NCI-H524 treated with DMSO at 0.1 percent for 48 hours (cell line): Measurements from ENCODE around the gene CRIM1.
A peak's percentile ranks its signal among the peaks of the same experiment; 100 is the strongest.

Experiments used
- DNase-seq: peaks from one replicate; lab custom pipeline; 2025; lab: John Stamatoyannopoulos, UW

Gene CRIM1

DNA sequence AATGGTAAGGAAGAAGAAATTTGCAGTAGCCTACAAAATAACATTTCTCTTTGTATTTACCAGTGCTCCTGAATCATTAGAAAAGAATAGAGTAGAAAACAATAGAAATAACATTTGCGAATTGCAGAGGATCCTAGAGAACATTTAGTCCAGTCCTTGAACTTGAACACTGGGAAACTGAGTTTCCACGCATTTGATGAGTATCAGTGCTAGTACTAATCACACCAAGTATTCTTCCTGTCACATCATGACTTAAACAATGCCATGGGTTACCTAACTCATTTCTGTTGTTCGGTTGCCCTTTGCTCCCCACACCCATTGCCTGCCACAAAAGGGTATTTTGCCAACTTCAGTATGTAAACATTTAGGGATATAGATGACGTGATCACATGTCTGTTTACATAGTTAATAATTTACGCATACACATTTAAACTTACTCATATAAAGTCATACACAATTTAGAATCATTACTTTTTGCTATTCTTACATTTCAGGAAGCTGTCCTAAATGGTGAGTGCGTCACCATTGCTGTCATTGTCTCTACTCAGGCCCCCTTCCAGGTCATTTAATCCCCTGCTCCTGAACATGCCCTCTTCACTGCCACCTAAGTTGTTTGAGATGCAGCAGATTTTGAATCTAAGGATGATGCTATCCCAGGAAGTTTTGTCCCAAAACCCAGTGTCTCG, 42.3 kb downstream of the CRIM1 start:
- no peak for DNase-seq

GRCh38 chr2:36399050-36399449, 43.5 kb downstream of the CRIM1 start:
- no peak for DNase-seq

- DNase-seq = no peak
Measured at GRCh38 chr2:36403675-36404230, 48.2 kb downstream of the CRIM1 start.

GRCh38 chr2:36404318-36404717, 48.7 kb downstream of the CRIM1 start:
- peak; percentile 24 for DNase-seq

- DNase-seq = no peak
Measured at GRCh38 chr2:36404754-36405153, 49.2 kb downstream of the CRIM1 start.

DNA sequence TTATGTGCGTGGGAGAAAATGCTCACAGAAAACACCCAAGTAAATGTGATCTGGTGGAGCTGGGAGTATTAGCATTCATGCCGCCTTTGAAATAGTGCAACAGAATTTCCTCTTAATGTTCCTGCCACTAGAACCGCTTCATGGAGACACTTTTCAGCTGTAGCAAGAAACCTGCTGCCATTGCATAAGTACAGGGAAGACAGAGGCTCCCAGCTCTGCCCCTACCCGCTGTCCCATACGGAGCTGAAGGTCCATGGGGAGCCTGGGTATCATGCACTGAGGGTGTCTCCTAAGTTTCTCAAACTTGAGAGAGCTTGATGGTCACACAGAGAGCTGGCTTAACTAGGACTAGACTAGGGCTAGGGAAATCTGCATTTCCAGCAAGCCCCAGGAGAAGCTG, 49.6 kb downstream of the CRIM1 start:
- DNase-seq = no peak

DNA sequence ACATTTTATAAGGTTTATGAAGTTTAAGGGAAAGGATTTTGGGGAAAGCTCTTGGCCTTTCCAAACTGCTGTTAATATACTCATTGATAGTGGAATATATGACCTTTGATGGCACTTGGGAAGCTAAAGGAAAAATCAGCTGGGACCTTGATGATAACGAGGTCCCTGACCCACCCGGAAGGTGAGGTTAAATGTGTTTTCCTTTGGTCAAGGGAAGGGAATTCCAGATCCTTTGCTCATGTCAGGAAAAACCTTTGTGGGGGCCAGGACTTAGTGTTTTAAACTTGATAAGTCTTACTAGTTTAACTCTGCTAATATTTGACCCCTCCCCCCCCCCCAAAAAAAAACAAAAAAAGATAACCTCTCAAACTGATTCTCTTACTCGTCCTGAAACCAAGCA, 50.7 kb downstream of the CRIM1 start:
- no peak for DNase-seq

- no peak for DNase-seq
Measured at GRCh38 chr2:36407413-36407812, 51.8 kb downstream of the CRIM1 start.

- no peak for DNase-seq
Measured at GRCh38 chr2:36408198-36408703, 52.7 kb downstream of the CRIM1 start.

DNA sequence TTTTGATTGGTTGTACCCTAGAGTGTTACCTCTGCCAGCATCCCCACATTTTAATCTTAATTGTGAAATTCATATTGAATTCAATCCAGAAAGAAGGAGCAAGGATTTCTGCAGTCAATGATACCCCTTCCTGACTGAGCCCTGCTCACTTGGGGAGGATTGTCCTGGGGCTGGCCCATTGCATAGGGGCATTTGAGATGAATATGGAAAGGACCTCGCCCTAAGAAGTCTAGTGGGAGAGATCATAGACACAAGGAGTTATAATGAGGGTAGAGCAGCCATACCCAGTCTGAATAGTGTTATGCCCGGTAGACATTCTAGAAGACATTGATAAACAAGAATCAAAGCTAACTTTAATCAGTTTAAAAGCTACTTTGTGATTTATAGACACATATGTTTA, 53.8 kb downstream of the CRIM1 start:
- DNase-seq = no peak

DNA sequence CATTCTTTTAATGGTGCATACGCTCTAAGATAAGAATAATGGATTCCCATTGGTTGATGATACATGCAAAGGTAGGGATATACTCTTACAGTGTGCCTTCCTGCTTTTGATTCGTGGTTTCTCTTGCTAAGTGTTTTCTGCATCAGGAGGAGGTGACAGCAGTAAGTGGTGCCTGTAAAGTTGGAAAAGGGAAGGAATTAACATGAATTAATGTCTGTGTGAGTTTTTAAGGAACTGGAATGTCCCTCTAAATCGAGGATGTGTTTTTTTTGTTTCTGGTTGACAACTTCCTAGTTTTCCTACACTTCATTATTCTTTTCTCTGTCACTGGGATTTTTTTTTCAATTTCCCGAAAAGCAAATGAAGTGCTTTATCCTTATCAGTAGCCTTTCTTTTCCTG, 54.4 kb downstream of the CRIM1 start:
- DNase-seq = no peak

DNA sequence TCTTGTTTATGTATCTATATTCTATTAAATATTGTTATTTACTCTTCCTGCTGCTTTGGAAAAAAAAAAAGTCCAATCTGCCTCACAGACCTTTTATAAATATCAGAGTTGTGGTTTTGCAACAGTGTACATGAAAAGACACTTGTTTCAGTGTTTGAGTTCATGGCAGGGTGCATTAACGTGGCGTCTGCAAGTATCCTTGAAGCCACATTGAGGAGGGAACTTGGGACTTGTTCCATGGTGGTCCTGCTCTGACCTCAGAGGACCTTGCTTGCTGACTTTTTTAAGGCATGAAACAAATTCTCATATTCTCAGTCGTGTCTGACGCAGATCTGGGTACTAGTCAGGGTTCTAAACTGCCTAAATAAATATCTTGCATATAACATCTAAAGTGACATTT, 55.1 kb downstream of the CRIM1 start:
- no peak for DNase-seq

GRCh38 chr2:36411962-36412444, 56.4 kb downstream of the CRIM1 start:
- DNase-seq = no peak

- no peak for DNase-seq
Measured at GRCh38 chr2:36413218-36413617, 57.6 kb downstream of the CRIM1 start.

GRCh38 chr2:36414307-36414706, 58.7 kb downstream of the CRIM1 start:
- DNase-seq = no peak

- no peak for DNase-seq
Measured at GRCh38 chr2:36415381-36416022, 59.9 kb downstream of the CRIM1 start.

DNA sequence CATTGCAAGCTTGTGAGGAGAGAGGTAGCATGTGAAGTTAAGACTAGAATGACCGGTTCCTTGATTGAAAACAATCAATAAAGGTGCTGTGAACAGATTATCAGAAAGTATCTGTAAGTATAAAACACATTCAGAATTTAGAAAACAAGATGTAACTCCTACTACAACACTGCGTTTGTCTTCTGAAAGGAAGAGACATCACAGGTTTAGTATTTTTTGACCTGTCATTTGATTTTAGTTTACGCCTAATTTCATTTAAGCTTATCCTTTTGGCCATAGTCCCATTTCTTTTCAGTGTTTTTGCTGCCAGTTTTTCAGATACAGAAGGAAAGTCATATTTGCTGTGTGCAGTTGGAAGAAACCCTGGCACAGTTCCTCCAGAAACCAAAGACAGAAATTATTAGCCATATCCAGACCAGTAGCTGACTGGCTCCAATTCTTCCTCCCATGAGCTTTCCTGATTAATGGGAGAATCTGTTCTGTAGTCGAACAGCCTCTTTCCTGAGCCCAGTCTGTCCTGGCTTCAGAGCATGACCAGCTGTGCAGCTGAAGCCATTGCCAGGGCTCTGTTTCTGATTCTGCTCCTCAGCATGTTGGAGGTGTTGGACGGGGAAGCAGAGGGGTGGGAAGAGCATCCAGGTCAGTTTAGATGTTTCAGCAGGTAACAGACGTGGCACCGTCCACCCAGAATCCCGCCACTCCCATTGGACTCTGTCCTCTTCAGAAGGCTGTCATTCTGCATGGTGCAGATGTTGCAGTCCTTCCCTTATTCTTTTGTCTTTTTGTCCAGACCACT, 61.0 kb downstream of the CRIM1 start:
- no peak for DNase-seq

DNA sequence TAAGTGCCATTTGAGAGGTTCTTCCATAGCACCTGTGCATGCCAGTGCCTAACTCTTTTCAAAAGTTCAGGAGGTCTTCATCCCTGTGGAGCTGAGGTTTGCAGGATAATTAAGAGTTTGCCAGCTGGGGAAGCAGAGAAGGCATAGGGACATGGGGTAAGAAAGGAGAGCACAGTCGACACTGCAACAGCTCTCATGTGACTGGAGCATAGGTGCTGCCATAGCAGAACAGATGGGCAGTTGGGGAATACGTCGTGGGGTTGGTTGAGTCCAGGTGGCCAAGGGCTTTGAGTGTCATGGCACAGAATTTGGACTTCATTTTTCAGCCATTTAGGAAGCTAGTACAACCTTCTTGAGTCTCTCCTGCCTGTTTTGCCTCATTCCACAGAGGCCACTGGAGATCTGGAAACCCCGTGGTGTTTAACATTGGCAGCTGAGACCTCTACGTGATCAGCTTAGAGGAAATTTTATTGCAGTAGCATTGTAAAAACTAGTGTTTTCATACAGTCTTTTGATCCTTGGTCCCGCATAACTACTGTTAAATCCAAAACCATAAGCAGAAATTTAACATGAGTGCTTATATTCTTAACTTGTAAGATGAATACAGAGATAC, 65.1 kb downstream of the CRIM1 start:
- peak; percentile 67 for DNase-seq

GRCh38 chr2:36421379-36421778, 65.8 kb downstream of the CRIM1 start:
- no peak for DNase-seq

- no peak for DNase-seq
Measured at GRCh38 chr2:36423172-36423571, 67.6 kb downstream of the CRIM1 start.

GRCh38 chr2:36423619-36424120, 68.1 kb downstream of the CRIM1 start:
- no peak for DNase-seq
